Activated T-helper 1 cell treated with anti-CD3 and anti-CD28 coated beads, Interleukin-12 subunit alpha, Interleukin-12 subunit beta, Interleukin-2, Interleukin-4 antibody, amounts not matched to agents 30 ng/mL and 10 ng/mL and 1 ng/mL, durations not matched to agents 14 hours and 24 hours and 36 hours (primary cell): ENCODE results near the gene AGMO. TPM values are rescaled to one million over a fixed set of nuclear protein-coding genes. Genes with fewer than 3 reads are reported as not detected.

Experiments
- DNase-seq: peaks from one replicate; pipeline ENCODE4 v3.0.0; 2021; ENCODE audit warnings: low spot score
- H3K27ac Mint-ChIP-seq: one replicate; pipeline ENCODE4 v1.8.0; 2021; ENCODE audit warnings: mild to moderate bottlenecking, mixed read lengths
- H3K27me3 Mint-ChIP-seq: one replicate; pipeline ENCODE4 v1.8.0; 2022; ENCODE audit warnings: mild to moderate bottlenecking, moderate library complexity, mixed read lengths; ENCODE audit not compliant: insufficient read depth
- H3K36me3 Mint-ChIP-seq: one replicate; pipeline ENCODE4 v1.8.0; 2021; ENCODE audit warnings: low read depth, mixed read lengths
- H3K4me1 Mint-ChIP-seq: one replicate; pipeline ENCODE4 v1.8.0; 2021; ENCODE audit warnings: low read depth, mixed read lengths
- H3K4me3 Mint-ChIP-seq: one replicate; pipeline ENCODE4 v1.8.0; 2021; ENCODE audit warnings: mild to moderate bottlenecking, moderate library complexity, mixed read lengths
- H3K9me3 Mint-ChIP-seq: one replicate; pipeline ENCODE4 v1.8.0; 2021; ENCODE audit warnings: mixed read lengths
- intact Hi-C: fragments of 100-400 bp; cut with micrococcal nuclease; formaldehyde crosslinking; loops from one replicate; pipeline ENCODE4 v1.15.1; 2024
- total RNA-seq: library from RNA; stranded (reverse); gene quantifications from 2 replicates; pipeline ENCODE4 v1.2.3, GENCODE V29; 2022

Gene AGMO
- total RNA-seq, 1 donor from 2014 or later, result not detected

GRCh38 chr7:15396210-15397158 is 165.3 kb downstream of the AGMO start:
- H3K27ac Mint-ChIP-seq, result no peak overlapping the region
- no peaks in the 10 kb centered on the region for H3K36me3 Mint-ChIP-seq
- H3K4me3 Mint-ChIP-seq, result no peak overlapping the region
- peaks cover 20% of the 10 kb centered on the region for H3K9me3 Mint-ChIP-seq
- no peak for DNase-seq
- no peaks in the 10 kb centered on the region for H3K27me3 Mint-ChIP-seq
- intact Hi-C loops, result no loop called here
- H3K4me1 Mint-ChIP-seq, result no peaks in the 10 kb centered on the region

- Mint-ChIP-seq H3K27me3 (no peaks in the 10 kb centered on the region), H3K4me3 (no peak overlapping the region), H3K27ac (no peak overlapping the region), H3K9me3 (no peaks in the 10 kb centered on the region), H3K4me1 (no peaks in the 10 kb centered on the region), H3K36me3 (no peaks in the 10 kb centered on the region)
- DNase-seq, result no peak
- intact Hi-C loops, result no loop called here
These were observed 172.7 kb downstream of the AGMO start for GRCh38 chr7:15389073-15389472.

GRCh38 chr7:15378494-15379145 is 183.2 kb downstream of the AGMO start:
- Mint-ChIP-seq H3K36me3 (no peaks in the 10 kb centered on the region), H3K4me1 (no peaks in the 10 kb centered on the region), H3K4me3 (no peak overlapping the region), H3K9me3 (peaks cover 6% of the 10 kb centered on the region), H3K27me3 (no peaks in the 10 kb centered on the region), H3K27ac (no peak overlapping the region)
- intact Hi-C loops, result no loop called here
- no peak for DNase-seq

GRCh38 chr7:15376600-15376999 is 185.2 kb downstream of the AGMO start:
- H3K27me3 Mint-ChIP-seq, result no peaks in the 10 kb centered on the region
- no peak overlapping the region for H3K27ac Mint-ChIP-seq
- H3K9me3 Mint-ChIP-seq, result peaks cover 6% of the 10 kb centered on the region
- no peaks in the 10 kb centered on the region for H3K36me3 Mint-ChIP-seq
- intact Hi-C loops, result no loop called here
- H3K4me3 Mint-ChIP-seq, result no peak overlapping the region
- H3K4me1 Mint-ChIP-seq, result no peaks in the 10 kb centered on the region
- DNase-seq, result no peak

GRCh38 chr7:15370441-15370840 is 191.4 kb downstream of the AGMO start:
- intact Hi-C loops, result no loop called here
- H3K27me3 Mint-ChIP-seq, result no peaks in the 10 kb centered on the region
- H3K4me3 Mint-ChIP-seq, result no peak overlapping the region

GRCh38 chr7:15368653-15369052 is 193.2 kb downstream of the AGMO start:
- intact Hi-C loops, result no loop called here
- Mint-ChIP-seq H3K36me3 (no peaks in the 10 kb centered on the region), H3K4me3 (no peak overlapping the region), H3K27me3 (no peaks in the 10 kb centered on the region), H3K4me1 (no peaks in the 10 kb centered on the region), H3K27ac (no peak overlapping the region), H3K9me3 (no peaks in the 10 kb centered on the region)
- DNase-seq, result no peak

More at GRCh38 chr7:15370441-15370840, 191.4 kb downstream of the AGMO start:
- no peaks in the 10 kb centered on the region for H3K36me3 Mint-ChIP-seq
- no peaks in the 10 kb centered on the region for H3K4me1 Mint-ChIP-seq
- no peak for DNase-seq
- H3K9me3 Mint-ChIP-seq, result no peaks in the 10 kb centered on the region
- no peak overlapping the region for H3K27ac Mint-ChIP-seq

GRCh38 chr7:15367897-15368296 is 193.9 kb downstream of the AGMO start:
- intact Hi-C loops, result no loop called here
- no peak overlapping the region for H3K4me3 Mint-ChIP-seq
- H3K9me3 Mint-ChIP-seq, result no peaks in the 10 kb centered on the region
- H3K36me3 Mint-ChIP-seq, result no peaks in the 10 kb centered on the region
- H3K27me3 Mint-ChIP-seq, result no peaks in the 10 kb centered on the region
- H3K4me1 Mint-ChIP-seq, result no peaks in the 10 kb centered on the region
- H3K27ac Mint-ChIP-seq, result no peak overlapping the region
- DNase-seq, result no peak

GRCh38 chr7:15358112-15358511 is 203.7 kb downstream of the AGMO start:
- no peaks in the 10 kb centered on the region for H3K36me3 Mint-ChIP-seq
- H3K4me3 Mint-ChIP-seq, result no peak overlapping the region
- DNase-seq, result no peak
- H3K9me3 Mint-ChIP-seq, result no peaks in the 10 kb centered on the region
- H3K27ac Mint-ChIP-seq, result no peak overlapping the region
- no peaks in the 10 kb centered on the region for H3K27me3 Mint-ChIP-seq
- H3K4me1 Mint-ChIP-seq, result no peaks in the 10 kb centered on the region
- intact Hi-C loops, result no loop called here

- intact Hi-C loops, result no loop called here
- Mint-ChIP-seq H3K36me3 (no peaks in the 10 kb centered on the region), H3K9me3 (peaks cover 3% of the 10 kb centered on the region), H3K4me3 (no peak overlapping the region), H3K27ac (no peak overlapping the region), H3K4me1 (no peaks in the 10 kb centered on the region), H3K27me3 (no peaks in the 10 kb centered on the region)
- DNase-seq, result no peak
These were observed 209.2 kb downstream of the AGMO start for GRCh38 chr7:15352421-15353206.

- H3K4me1 Mint-ChIP-seq, result no peaks in the 10 kb centered on the region
- intact Hi-C loops, result loop anchor here (10.0 kb wide), 1 partner anchor 220 kb away; no protein-coding TSS in a partner anchor
- peaks cover 3% of the 10 kb centered on the region for H3K9me3 Mint-ChIP-seq
- no peak for DNase-seq
- H3K27me3 Mint-ChIP-seq, result no peaks in the 10 kb centered on the region
- no peak overlapping the region for H3K27ac Mint-ChIP-seq
- H3K4me3 Mint-ChIP-seq, result no peak overlapping the region
- H3K36me3 Mint-ChIP-seq, result no peaks in the 10 kb centered on the region
These were observed 216.6 kb downstream of the AGMO start for GRCh38 chr7:15345216-15345615.

- Mint-ChIP-seq H3K4me1 (no peaks in the 10 kb centered on the region), H3K36me3 (no peaks in the 10 kb centered on the region), H3K4me3 (no peak overlapping the region), H3K27ac (no peak overlapping the region), H3K9me3 (peaks cover 4% of the 10 kb centered on the region), H3K27me3 (no peaks in the 10 kb centered on the region)
- intact Hi-C loops, result loop anchor here (10.0 kb wide), 1 partner anchor 217 kb away; no protein-coding TSS in a partner anchor
- DNase-seq, result no peak
These were observed 220.0 kb downstream of the AGMO start for GRCh38 chr7:15341817-15342216.

- no peaks in the 10 kb centered on the region for H3K27me3 Mint-ChIP-seq
- H3K27ac Mint-ChIP-seq, result no peak overlapping the region
- peaks cover 4% of the 10 kb centered on the region for H3K9me3 Mint-ChIP-seq
- no peaks in the 10 kb centered on the region for H3K4me1 Mint-ChIP-seq
- no peak for DNase-seq
- no peak overlapping the region for H3K4me3 Mint-ChIP-seq
- intact Hi-C loops, result no loop called here
- H3K36me3 Mint-ChIP-seq, result no peaks in the 10 kb centered on the region
These were observed 225.7 kb downstream of the AGMO start for GRCh38 chr7:15336146-15336545.

GRCh38 chr7:15335390-15335789 is 226.4 kb downstream of the AGMO start:
- no peak for DNase-seq
- H3K27me3 Mint-ChIP-seq, result no peaks in the 10 kb centered on the region
- H3K4me1 Mint-ChIP-seq, result no peaks in the 10 kb centered on the region
- no peak overlapping the region for H3K4me3 Mint-ChIP-seq
- intact Hi-C loops, result no loop called here
- no peaks in the 10 kb centered on the region for H3K36me3 Mint-ChIP-seq
- no peak overlapping the region for H3K27ac Mint-ChIP-seq
- H3K9me3 Mint-ChIP-seq, result peaks cover 4% of the 10 kb centered on the region
